Karpas-422 (cell line): ENCODE measurements around the gene CNN3. TPM values are rescaled to one million over a fixed set of nuclear protein-coding genes. Genes with fewer than 3 reads are reported as not detected.

ENCODE experiments used
- total RNA-seq: library from RNA; depleted of rRNA; stranded (reverse); fragments of >200 nt; shearing (Covaris generic); gene quantifications from 2 replicates; pipeline ENCODE4 v1.2.3, GENCODE V29; 2014; ENCODE audit warnings: low replicate concordance; rRNA removed

CNN3 gene
- total RNA-seq, 1 experiment from 2014 or later: 4.8 TPM

Other genes with a start within 250 kb of the CNN3 start
- gene SLC44A3, start 106.8 kb downstream of the CNN3 start, total RNA-seq: not detected in 2 replicates
- gene ALG14, start 145.8 kb upstream of the CNN3 start, total RNA-seq: 2.2 and 5.4 TPM in 2 replicates
- not detected in 2 replicates for gene TLCD4, start 190.2 kb upstream of the CNN3 start, total RNA-seq